GM12892 (cell line): ENCODE results near the gene RAB27B.

Source experiments
- POLR2A ChIP-seq: IDR thresholded peaks from 2 replicates; pipeline ENCODE4 v1.6.1; 2011; ENCODE audit warnings: low read depth, low read length, control low read depth
- POLR2AphosphoS5 ChIP-seq: IDR thresholded peaks from 2 replicates; pipeline ENCODE4 v1.6.1; 2011; ENCODE audit warnings: low read depth, low read length, control low read depth
- TAF1 ChIP-seq: IDR thresholded peaks from 2 replicates; pipeline ENCODE4 v1.6.1; 2011; ENCODE audit warnings: low read depth, mild to moderate bottlenecking, control low read depth, low read length, borderline replicate concordance

DNA sequence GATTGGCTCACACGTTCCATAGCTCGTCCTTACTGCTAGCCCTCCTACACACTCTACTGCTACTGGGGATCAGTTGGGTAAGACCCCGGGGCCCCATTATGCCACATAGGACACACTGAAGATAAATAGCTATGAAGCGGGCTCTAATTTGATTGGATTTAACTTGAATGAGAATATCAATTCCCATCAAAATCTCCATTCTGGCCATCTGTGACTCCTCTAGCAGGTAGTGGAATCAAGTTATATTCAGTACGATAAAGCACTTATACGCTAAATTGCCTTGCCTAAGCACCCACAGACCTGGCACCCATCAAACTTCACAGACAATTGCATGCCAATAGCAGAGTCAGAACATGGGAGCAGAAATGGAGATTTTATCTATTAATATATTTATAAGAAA lies 91.1 kb downstream of the RAB27B start:
- TF ChIP-seq POLR2A (no peak), POLR2AphosphoS5 (no peak), TAF1 (no peak)
